ENCODE data around the gene MPDU1. TPM values are rescaled to one million over a fixed set of nuclear protein-coding genes. Genes with fewer than 3 reads are reported as not detected.

Gene MPDU1
- total RNA-seq, 1 experiment from 2014 or later = 73.1 TPM

DNA sequence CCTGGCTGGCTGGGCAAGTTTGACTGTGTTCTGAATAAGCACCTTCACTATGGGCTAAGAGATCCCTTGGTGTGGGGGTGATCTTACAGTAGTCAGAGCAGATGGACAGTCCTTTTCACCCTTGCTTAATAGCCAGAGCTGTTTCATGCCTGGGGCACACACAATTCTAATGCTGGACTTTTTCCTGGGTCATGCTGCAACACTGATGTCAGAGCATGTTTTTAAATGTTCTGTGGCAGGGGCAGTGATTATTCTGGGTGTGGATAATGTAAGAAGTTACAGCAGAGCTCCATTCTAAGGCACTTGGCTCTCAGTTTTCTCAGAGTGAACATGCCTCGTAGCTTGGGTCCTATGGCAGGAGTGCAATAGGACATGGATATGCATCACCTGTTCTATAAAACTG, 8.2 kb upstream of the MPDU1 start:
- Histone ChIP-seq H4K20me1 (ENCODE audit: control insufficient read depth, insufficient read depth, insufficient read length) (no peaks in the 10 kb centered on the region), H3K4me1 (ENCODE audit: insufficient read depth, low read length) (peaks cover 4% of the 10 kb centered on the region; the same call in 1 of the 2 replicates), H3K79me1 (ENCODE audit: insufficient read depth, low read depth, low read length, poor library complexity, severe bottlenecking) (peaks cover 2% of the 10 kb centered on the region), H2BK5ac (ENCODE audit: insufficient read length, low read length) (no peak overlapping the region), H3K18ac (ENCODE audit: insufficient read length, low read depth, low read length) (no peak overlapping the region), H3K4me2 (ENCODE audit: insufficient read depth, insufficient read length, low read length) (no peak overlapping the region), H3K4ac (ENCODE audit: low read depth, low read length) (no peak overlapping the region), H3K9me3 (ENCODE audit: control insufficient read depth, low read depth, low read length) (no peaks in the 10 kb centered on the region), H2AFZ (ENCODE audit: low read length) (no peak overlapping the region), H3K27me3 (ENCODE audit: insufficient read depth, low read length) (no peaks in the 10 kb centered on the region), H4K8ac (replicated peaks; ENCODE audit: insufficient read length, low read depth, low read length) (no peak overlapping the region), H4K91ac (ENCODE audit: insufficient read length, low read depth, low read length) (no peak overlapping the region), H2BK15ac (ENCODE audit: low read depth, low read length) (no peak overlapping the region), H3K79me2 (ENCODE audit: insufficient read depth, low read length) (peaks cover 21% of the 10 kb centered on the region; the same call in 1 of the 2 replicates), H4K5ac (ENCODE audit: insufficient read length, low read depth, low read length) (no peak overlapping the region), H3K14ac (ENCODE audit: insufficient read depth, low read length) (no peak overlapping the region), H2BK120ac (ENCODE audit: low read depth, low read length, poor library complexity, severe bottlenecking) (no peak overlapping the region), H3K27ac (ENCODE audit: insufficient read length, low read depth, low read length) (no peak overlapping the region), H3K23me2 (ENCODE audit: insufficient read length, low read depth, low read length, poor library complexity, severe bottlenecking) (peaks cover 5% of the 10 kb centered on the region), H3K23ac (ENCODE audit: insufficient read length, low read depth, low read length) (no peak overlapping the region), H3K9ac (ENCODE audit: extremely low read depth, insufficient read length, low read length) (no peak overlapping the region), H3T11ph (ENCODE audit: low read length) (no peak overlapping the region), H2AK5ac (ENCODE audit: insufficient read length, low read length) (no peak overlapping the region), H3K56ac (ENCODE audit: insufficient read length, low read depth, low read length) (no peak overlapping the region), H2BK12ac (ENCODE audit: insufficient read length, low read depth, low read length) (no peak overlapping the region), H2BK20ac (ENCODE audit: low read depth, low read length, poor library complexity, severe bottlenecking) (no peak overlapping the region)
- peaks cover 10% of the 10 kb centered on the region for H3K27me3 Mint-ChIP-seq (ENCODE audit: low read depth)
- no CpG with 5 or more reads among the region's 1 CpG for WGBS (ENCODE audit: extremely low coverage, insufficient read length, low lambda C conversion rate)
- H3K4me3 Mint-ChIP-seq = peak overlapping the region; percentile 98; a peak in 4 of 5 replicates
- peaks cover 48 to 49% of the 10 kb centered on the region in 2 experiments for H3K4me1 Mint-ChIP-seq
- peaks cover 3 to 7% of the 10 kb centered on the region in 2 experiments; a peak in 3 of 5 replicates for H3K9me3 Mint-ChIP-seq
- TF ChIP-seq, protein P1, sequence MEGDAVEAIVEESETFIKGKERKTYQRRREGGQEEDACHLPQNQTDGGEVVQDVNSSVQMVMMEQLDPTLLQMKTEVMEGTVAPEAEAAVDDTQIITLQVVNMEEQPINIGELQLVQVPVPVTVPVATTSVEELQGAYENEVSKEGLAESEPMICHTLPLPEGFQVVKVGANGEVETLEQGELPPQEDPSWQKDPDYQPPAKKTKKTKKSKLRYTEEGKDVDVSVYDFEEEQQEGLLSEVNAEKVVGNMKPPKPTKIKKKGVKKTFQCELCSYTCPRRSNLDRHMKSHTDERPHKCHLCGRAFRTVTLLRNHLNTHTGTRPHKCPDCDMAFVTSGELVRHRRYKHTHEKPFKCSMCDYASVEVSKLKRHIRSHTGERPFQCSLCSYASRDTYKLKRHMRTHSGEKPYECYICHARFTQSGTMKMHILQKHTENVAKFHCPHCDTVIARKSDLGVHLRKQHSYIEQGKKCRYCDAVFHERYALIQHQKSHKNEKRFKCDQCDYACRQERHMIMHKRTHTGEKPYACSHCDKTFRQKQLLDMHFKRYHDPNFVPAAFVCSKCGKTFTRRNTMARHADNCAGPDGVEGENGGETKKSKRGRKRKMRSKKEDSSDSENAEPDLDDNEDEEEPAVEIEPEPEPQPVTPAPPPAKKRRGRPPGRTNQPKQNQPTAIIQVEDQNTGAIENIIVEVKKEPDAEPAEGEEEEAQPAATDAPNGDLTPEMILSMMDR (conservative IDR thresholded peaks at IDR 0.05) = no peak
- H3K36me3 Mint-ChIP-seq (ENCODE audit: insufficient read depth in 1 of 3, low read depth in 3 of 3) = peaks cover 60 to 88% (median 73%) of the 10 kb centered on the region in 3 experiments
- H3K27ac Mint-ChIP-seq = peak overlapping the region in 2 of 3 experiments; percentile 44 to 96; a peak in 3 of 7 replicates
- no peak for DNase-seq
